GM11168 (cell line): Measurements from ENCODE around the gene ERN1.

Experiments
- in situ Hi-C: fragments of 300-500 bp; cut with MboI; formaldehyde crosslinking; loops from one replicate; pipeline ENCODE4 v1.12.0; 2022; ENCODE audit warnings: low sequenced_read_pairs; ENCODE audit not compliant: unreplicated experiment

Gene ERN1

DNA sequence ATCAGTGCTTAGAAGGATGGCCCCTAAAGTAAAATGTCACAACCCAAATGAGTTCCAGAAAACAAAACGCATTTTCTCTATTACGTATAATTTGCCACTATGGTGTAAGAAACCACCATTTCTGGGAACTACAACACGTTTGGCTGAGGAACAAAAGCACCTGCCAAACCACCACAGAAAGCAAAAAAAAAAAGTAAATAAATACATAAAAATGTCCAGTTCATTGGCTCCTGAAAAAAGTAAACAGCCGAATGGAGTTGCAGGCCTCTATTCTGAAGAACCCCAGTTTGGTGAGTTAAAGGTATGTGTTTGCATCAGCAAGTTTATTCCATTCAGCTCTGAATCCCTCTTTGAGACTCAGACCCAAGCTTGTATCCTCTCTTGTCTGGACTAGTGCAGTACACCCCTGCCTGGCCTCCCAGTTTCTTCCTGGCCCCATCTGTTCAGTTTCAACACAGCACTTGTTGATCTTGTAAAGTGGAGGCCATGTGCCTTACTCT is 36.9 kb downstream of the ERN1 start:
- in situ Hi-C loops, result no loop called here

DNA sequence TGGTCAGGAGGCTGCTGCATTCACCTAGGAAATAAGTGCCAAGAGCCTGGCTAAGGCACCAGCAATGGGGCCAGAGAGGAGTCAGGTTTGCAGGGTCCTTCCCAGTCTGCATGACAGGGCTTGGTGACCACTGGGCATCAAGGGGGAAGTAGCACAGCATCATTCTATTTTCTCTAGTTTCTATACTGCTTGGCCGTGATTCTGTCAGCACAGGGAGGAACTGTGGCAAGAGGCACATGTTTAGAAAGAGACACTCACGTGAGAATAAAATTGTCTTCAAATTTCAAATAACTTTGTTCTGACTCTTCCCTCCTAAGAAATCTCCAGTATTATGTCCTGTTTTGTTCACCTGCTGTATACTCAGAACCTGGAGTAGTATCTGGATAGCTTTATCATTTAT is 37.8 kb downstream of the ERN1 start:
- in situ Hi-C loops, result no loop called here

DNA sequence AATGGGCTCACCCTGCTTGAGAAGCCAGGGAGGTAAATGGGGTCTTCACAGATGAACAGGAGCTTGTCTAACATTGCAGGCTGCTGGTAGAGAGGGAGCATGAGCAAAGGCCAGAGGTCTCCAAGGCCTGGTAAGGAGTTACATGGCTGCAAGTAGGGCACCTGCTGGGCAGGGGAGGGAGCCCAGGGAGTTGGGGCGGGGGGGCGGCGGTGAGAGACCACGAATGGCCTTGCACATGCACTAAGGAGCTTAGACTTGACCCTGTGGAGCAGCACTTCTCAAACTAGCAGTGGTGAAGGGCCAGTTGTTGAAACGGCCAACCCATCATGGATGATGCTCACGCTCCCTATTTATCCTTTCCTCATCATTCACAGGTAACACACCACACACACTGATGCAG is 38.4 kb downstream of the ERN1 start:
- in situ Hi-C loops, result no loop called here

DNA sequence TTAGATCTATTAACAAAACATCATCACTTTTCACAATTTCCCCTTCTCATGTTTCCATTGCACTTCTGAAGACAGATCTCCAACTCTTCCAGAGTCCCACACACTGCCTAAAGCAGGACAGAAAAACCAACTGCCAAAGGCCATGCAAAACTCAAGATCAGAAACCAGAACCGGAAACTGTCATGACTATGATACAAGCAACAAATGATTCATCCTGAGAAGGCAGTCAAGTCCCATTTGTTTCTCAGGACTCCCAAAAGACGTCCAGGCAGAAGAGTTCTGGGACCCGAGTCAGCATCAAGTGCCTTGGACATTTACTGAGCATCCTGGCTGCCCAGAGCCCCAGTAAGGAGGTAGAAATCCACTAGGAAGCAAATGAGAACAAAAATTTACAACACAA is 38.8 kb downstream of the ERN1 start:
- in situ Hi-C loops, result no loop called here

DNA sequence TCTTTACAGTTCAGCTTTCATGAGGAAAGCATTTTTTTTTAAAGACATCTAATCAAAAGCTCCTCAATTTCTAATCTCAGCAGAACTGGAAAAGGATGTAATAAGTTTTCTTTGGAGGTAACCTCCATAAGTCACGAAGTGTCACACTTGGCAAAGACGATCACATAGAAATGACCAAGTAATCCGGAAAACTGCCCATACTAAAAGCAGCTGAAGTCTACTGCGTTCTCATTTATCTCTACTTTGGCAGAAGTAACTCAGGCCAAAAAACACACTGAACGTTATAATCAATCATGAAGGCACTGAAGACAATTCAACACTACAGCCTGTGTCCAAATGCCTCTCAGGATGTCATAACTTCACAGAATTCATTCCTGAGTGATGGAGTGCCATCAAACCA is 39.8 kb downstream of the ERN1 start:
- in situ Hi-C loops, result no loop called here

DNA sequence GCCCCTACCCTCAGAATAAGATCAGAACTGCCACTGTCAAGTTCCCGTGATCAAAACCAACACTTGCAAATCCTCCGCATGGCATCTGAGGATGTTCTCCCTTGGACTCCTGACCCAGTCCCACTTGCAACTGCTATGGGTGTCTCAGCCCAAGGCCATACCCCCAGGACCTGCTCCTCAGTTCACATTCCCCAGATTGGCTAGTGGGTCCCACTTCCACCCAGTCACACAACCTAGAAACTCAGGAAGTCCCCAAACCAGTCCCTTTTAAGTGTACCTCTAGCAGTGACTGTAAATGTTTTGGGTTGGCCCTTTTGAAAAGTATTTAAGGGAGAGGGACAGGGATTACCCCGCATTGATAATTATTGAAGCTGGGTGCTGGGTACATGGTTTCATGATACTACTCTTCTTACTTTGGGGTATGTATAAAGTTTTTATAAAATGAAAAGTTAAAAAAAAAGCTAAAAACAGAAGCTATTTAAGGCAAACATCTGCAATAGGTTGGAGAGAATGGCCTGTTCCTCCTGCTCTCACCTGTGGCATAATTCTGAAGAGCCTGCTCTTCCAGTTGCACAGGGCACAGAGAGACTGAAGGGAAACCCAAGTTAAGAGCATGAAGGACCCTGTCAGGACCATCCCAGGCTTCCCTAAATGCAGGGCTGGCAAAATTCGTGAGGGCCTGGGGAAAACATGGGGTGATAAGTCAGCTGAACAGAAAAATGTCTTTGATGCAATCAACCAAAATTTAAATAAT is 42.5 kb downstream of the ERN1 start:
- in situ Hi-C loops, result no loop called here

DNA sequence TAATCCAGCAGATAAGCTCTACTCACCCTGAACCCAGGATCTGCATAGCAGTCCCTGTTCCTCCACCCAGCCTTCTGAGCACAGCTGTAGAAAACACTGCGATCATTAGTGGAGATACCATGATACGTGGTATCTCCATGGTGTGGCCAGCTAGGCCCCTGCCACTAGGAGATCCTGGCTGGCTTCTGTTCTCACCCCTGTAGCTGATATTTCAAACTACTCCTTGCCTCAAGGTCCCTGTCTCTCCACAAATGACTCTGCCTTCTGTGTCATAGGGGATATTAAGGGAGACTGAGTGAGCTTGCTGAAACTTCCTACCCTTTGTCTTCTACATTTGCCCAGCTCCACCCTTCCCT is 44.3 kb downstream of the ERN1 start:
- in situ Hi-C loops, result no loop called here

DNA sequence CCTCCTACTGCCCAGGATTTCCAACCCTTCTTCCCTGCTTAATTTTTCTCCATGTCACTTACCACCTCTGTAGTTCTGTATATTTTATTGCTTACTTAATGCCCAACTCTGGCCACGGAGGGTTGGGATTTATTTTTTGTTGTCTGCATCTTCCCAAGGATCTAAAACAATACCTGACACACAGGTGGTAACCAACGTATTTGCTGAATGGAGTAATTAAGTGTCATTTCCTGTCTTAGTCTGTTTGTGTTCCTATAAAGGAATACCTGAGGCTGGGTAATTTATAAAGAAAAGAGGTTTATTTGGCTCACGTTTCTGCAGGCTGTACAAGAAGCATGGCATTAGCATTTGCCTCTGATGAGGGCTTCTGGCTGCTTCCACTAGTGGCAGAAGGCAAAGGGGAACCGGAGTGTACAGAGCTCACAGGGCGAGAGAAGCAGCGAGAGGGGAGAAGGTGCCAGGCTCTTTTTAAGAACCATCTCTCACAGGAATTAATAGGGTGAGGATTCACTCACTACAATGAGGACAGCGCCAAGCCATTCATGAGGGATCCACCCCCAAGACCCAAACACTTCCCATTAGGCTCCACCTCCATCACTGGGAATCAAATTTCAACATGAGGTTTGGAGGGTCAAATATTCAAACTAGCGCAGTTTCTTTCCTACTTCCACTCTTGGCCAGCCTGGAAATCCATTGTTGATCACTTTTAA is 44.8 kb downstream of the ERN1 start:
- in situ Hi-C loops, result no loop called here

DNA sequence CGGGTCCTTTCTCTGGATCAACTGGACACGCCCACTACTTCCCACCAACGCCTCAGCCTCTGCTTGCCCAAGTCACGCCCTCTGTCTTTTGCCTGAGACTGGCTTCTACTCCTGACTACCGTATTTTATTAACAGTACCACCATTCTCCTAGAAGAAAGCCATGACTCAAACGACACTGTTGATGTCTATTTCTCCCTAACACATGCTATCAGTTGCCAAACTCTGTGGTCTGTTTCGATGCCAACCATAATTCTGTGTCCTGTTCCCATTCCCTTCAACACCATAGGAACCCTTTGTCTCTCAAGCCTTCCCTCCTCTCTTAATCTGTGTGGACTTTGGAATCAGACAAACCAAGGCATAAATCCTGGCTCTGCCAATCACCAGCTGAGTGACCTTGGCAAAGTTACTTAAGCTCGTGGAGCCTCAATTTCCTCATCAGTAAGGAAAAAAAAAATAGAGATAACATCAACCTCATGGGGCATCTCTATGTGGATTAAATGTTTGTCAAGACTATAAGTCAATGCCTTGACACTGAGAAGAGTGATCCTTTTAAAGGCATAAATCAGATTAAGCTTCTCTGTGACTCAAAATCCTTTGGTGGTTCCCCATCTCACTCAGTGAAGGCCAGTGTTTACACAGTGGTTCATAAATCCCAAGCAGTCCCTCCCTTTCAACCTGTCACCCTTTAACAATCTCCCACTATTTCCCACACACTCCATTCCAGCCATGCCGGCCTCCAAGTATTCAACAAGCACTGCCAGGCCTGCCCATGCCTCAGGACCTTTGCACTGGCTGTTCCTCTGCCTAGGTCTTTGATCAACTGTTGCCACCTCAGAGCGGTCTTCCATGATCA is 45.6 kb downstream of the ERN1 start:
- in situ Hi-C loops, result no loop called here

DNA sequence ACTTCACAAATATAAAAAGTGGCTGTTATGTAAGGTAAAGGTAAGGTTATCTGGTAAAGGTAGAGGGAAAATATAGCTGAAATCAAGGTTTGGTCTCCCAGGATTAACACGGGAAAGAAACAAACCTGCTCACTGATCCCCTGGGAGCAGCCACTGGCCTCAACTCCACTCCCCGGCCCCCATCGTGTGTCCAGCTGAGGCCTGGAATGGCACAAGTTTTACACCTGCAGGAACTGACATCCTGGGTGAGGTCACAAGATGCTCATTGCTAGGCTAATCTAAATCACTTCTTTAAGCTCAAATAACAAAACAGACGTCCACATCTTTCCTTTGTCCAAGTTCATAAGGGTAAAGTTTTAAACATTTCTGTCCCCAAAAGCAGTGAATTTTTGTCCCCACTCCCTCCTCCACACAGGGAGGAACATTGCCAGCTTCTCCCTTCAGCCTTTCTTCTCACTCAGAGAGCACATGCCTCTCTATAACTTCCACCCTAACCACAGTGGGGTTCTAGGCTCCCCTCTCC is 46.3 kb downstream of the ERN1 start:
- in situ Hi-C loops, result no loop called here

DNA sequence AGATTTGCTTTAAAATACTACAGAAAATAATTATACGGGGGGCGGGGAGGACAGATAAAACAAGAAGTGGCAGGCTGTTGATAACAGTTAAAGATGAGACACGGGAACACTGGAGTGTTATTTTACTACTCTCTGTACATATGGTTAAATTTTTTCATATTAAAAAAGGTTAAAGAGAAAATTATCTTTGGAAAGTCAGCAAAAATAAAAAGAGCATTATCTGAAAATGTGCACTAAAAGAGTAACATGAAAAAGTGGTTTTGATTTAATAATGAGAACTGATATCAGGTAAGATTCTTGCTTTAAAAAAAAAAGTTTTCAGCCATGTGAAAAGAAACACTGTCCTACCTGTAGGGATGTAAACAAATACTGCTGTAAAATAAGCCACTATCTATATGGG is 46.9 kb downstream of the ERN1 start:
- in situ Hi-C loops, result no loop called here

DNA sequence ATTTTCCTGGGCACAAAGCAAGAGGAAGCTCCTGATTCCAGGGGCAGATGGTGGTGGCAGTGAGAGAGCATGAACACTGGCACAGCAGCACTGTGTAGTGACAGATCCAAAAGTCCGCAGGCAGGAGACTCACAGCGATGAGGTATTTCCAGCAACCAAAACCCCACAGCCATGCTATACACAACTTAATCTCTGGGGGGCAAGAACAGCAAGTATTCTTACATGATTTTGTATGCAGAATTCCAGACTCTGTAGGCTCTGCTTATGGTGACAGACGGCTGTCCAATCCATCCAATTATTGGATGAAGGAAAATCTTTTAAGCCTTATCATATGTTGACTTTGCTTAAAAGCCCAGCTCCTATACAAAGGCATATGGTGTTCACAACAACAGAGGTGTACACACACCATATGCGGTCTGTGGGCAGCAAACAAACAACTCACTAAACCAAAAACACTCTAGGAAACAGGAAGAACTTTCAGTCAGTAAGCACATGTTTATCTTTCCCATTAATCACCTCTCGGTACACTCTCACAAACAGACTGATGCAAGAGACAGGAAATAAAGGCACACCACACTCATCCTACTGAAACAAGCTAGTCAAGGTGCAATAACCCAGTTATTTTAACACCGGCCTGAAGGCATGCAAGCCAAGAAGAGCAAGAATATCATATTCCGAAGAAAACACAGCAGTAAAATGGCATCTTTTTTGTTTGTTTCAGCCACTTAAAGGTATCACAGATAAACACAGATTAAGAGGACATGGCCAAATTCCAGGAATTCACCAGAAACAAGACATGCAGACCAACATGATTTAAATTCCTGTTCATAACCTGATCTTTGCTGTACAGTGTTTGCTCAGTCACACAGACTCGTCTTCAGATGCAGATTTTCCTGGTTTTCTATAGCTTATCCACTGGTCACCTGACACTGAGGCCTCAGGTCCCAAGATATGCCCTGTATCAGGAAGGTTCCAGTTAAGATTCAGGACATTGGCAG is 47.8 kb downstream of the ERN1 start:
- in situ Hi-C loops, result no loop called here

DNA sequence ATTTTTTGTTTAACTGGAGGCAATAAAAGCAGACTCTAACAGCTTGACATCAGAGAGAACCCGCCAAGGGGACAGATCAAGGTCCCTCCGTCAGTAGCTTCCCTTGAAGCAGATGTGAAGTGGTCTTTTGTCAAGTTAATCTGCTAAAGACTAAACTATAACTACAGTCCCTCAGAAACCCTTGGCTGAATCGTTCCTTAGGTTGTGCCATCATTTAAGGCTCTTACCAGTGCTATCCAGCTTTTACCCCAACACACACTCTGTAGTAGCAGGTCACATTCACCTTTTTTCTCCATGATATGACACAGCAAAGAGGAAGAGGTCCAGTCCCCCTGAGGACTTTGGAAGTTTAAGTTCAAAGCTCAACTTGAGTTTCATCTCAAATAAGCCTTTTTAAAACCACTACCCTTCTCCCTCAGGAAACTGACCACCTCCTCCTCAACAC is 49.7 kb downstream of the ERN1 start:
- in situ Hi-C loops, result no loop called here

DNA sequence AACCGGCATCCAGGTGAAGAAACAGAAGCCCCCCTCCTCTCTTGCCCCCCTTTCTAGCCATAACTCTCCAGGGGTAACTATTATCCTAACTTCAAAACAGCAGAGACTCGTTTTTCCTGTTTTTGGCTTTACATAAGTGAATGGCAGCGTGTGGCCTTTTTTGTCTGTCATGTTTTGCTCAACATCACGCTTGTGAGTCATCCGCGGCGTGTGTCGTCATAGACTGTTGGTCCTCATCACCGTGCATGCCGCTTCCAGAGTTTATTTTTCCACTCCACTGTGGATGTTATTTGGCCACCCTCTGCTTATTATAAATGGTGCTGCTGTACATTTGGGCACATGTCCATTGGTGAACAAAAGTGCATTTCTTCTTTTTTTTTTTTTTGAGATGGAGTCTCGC is 52.6 kb downstream of the ERN1 start:
- in situ Hi-C loops, result no loop called here

DNA sequence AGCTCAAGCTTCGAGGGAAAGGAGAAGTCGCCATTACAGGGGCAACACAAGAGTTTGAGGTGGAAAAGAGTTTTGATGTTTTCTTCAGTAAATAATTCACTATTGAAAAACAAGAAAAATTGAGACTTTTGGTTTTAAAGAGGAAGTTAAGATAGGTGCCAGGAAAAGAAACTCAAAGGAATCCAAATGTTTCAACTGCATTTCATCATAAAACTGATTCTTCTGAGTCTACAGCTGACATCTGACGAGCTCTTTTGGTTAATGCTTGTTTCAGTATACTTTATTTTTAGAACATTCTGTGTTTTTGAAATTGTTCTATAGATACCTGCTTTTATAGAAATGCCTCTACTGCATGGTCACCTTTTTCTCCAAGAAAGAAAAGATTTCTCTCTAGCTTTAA is 54.0 kb downstream of the ERN1 start:
- in situ Hi-C loops, result no loop called here

DNA sequence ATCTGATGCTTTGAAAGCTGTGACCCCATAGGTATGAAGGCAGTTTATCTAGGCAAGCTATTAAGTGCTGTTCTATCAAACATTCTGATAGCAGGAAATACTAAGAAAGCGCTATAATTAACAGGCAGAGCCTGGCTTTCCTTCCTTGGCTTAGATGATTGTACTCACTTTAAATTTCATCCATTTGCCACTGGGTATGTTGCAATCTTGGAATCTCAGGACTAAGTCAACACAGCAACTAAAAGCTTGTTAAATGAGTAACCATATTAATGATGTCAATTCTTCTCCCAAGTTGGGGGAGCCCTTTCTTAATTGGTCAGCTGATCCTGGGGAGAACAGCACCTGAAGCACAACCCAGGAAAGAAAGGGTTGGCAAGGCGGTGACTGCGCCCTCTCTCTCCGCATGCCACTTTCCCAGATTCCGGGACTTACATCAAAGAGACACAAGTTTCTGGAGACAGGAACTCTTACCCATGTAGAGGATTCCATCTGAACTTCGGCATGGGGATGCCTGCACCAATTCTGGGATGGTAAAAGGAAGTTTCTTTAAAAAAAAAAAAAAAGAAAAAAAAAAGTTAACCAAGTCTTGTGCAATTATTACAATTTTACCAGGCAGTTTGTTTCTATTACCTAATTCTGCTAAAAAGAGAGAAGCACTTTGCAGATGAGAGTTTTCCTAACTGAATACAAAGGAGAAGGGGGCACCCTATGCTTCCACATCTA is 55.1 kb downstream of the ERN1 start:
- in situ Hi-C loops, result no loop called here

DNA sequence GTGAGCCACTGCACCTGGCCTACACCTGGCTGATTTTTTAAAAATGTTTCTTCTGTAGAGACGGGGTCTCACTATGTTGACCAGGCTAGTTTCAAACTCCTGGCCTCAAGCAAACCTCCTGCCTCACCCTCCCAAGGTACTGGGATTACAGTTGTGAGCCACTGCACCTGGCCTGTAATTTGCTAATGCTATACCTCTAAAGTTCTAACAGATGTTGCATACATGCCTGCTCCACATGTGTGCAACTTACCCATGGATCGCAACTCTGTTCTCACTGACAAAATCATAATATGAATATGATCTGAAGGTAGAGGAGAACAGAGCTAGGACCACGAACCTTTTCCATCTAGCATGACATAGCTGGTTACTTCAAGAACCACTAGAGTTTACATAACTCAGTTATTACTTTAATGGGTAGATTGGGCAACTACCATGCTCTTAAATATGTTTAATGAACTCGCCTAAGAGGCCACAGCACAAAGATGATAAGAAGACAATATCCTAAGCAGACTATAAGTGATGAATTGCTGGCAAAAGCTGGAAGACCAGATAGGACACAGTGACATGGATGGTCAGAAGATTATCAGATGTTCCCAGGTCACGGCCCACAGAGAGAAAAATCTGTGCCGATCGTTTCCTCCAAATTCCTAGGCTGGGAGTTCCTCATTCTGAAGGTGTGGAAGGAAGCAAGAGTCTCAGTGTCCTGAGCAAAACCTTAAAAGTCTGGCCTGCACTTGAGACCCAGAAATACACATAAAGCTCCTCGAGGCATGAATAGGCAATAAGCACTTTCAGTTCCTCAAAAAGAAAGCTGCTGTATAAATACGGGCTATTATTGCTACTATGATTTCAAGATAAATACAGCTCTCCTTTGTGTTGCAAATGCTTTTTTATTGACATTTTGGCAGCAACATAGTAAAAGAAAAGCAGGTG is 55.9 kb downstream of the ERN1 start:
- in situ Hi-C loops, result no loop called here

DNA sequence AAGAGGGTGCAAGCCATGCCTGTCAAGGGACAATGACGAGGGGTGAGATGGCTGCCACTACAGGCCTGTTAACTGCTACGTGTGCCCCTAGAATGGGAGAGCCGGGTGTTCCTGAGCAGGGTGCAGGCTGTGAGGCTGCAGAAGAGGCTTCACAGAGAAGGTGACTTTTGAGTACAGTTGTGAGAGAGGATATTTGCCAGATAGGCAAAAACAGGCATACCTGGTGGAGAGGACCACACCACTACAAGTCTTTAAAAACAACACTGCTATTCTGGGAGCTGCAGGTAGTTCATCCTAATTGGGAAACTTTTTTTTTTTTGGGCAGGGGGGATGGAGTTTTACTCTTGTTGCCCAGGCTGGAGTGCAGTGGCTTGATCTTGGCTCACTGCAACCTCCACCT is 58.8 kb downstream of the ERN1 start:
- in situ Hi-C loops, result no loop called here
